Activated CD4-positive, alpha-beta T cell treated with anti-CD3 and anti-CD28 coated beads for 1 hour (primary cell): ENCODE results near the gene LSS.

Source experiments
- DNase-seq: peaks from one replicate; pipeline ENCODE4 v3.0.0-alpha.2; 2020

Gene LSS

GRCh38 chr21:46217511-46218196, 10.9 kb downstream of the LSS start:
- no peak for DNase-seq

GRCh38 chr21:46216132-46216747, 12.3 kb downstream of the LSS start:
- DNase-seq: no peak

GRCh38 chr21:46215436-46216131, 13.0 kb downstream of the LSS start:
- DNase-seq: no peak

GRCh38 chr21:46214478-46215340, 13.9 kb downstream of the LSS start:
- no peak for DNase-seq

- DNase-seq: no peak
Measured at GRCh38 chr21:46213620-46214286, 14.8 kb downstream of the LSS start.

GRCh38 chr21:46212721-46213484, 15.7 kb downstream of the LSS start:
- no peak for DNase-seq

GRCh38 chr21:46211786-46212720, 16.5 kb downstream of the LSS start:
- DNase-seq: no peak

GRCh38 chr21:46211376-46211775, 17.2 kb downstream of the LSS start:
- no peak for DNase-seq

- no peak for DNase-seq
Measured at GRCh38 chr21:46210378-46211136, 18.0 kb downstream of the LSS start.

- DNase-seq: no peak
Measured at GRCh38 chr21:46208761-46209721, 19.5 kb downstream of the LSS start.

GRCh38 chr21:46207920-46208591, 20.5 kb downstream of the LSS start:
- no peak for DNase-seq

- DNase-seq: no peak
Measured at GRCh38 chr21:46207006-46207919, 21.3 kb downstream of the LSS start.

- no peak for DNase-seq
Measured at GRCh38 chr21:46206163-46207005, 22.2 kb downstream of the LSS start.

GRCh38 chr21:46205766-46206162, 22.8 kb downstream of the LSS start:
- DNase-seq: no peak

GRCh38 chr21:46205166-46205565, 23.4 kb downstream of the LSS start:
- no peak for DNase-seq

- no peak for DNase-seq
Measured at GRCh38 chr21:46203203-46203600, 25.4 kb downstream of the LSS start.
